COR-L47 (cell line): ENCODE data around the gene GBX2.

Experiments
- DNase-seq: peaks from one replicate; lab custom pipeline; 2025; lab: John Stamatoyannopoulos, UW

GBX2 gene

GRCh38 chr2:236180831-236181453, 12.8 kb upstream of the GBX2 start:
- DNase-seq = no peak

GRCh38 chr2:236180076-236180816, 12.1 kb upstream of the GBX2 start:
- DNase-seq = no peak

GRCh38 chr2:236179236-236180075, 11.3 kb upstream of the GBX2 start:
- DNase-seq = no peak

GRCh38 chr2:236178890-236179235, 10.7 kb upstream of the GBX2 start:
- DNase-seq = no peak

GRCh38 chr2:236177967-236178889, 10.0 kb upstream of the GBX2 start:
- no peak for DNase-seq

- no peak for DNase-seq
Measured at GRCh38 chr2:236177604-236177966, 9.4 kb upstream of the GBX2 start.

- no peak for DNase-seq
Measured at GRCh38 chr2:236176951-236177350, 8.8 kb upstream of the GBX2 start.

DNA sequence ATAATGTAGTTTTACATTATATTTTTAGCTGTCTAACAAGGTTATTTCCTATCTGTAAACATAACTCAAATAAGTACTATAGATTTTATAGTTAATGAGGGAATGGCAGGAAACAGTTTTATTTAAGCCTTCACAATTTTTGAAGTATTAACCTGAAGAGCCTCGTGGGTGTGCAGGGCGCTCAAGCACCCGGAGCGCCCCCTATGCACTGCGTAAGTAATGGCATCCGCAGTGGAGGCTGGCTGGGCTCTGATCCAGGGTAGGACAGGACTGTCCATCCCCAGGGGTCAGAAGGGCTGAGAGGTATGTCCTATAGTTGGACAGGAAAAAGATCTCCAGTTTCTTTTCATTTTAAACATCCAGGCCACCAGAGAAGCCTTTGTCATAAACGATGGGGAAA, 8.2 kb upstream of the GBX2 start:
- no peak for DNase-seq

DNA sequence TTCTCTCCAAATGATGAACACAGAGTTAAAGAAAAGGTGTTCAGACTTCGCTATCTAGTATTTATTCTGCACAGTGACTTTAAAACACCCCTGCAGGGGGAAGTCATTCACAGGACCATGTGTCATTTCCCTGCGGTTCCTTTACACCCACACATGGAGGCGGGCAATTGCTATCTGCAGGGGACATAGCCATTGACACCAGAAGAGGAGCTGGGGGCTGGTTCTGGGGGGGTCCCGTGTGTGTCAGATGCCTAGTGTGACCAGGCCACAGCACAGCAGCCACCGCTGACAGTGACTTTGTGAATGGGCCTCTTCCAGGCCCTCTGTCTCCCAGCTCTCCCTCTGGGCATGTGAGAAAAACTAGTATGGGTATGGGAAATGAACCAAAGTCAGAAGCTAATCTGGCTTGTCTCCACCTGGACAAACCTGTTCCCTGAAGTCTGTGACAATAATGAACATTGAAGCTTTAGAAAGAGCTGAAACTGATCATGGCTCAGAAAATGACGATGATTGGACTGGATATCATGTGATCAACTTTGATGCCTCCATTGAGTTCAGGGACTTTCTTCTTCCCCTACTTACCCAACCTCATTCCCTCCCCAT, 7.5 kb upstream of the GBX2 start:
- no peak for DNase-seq

DNA sequence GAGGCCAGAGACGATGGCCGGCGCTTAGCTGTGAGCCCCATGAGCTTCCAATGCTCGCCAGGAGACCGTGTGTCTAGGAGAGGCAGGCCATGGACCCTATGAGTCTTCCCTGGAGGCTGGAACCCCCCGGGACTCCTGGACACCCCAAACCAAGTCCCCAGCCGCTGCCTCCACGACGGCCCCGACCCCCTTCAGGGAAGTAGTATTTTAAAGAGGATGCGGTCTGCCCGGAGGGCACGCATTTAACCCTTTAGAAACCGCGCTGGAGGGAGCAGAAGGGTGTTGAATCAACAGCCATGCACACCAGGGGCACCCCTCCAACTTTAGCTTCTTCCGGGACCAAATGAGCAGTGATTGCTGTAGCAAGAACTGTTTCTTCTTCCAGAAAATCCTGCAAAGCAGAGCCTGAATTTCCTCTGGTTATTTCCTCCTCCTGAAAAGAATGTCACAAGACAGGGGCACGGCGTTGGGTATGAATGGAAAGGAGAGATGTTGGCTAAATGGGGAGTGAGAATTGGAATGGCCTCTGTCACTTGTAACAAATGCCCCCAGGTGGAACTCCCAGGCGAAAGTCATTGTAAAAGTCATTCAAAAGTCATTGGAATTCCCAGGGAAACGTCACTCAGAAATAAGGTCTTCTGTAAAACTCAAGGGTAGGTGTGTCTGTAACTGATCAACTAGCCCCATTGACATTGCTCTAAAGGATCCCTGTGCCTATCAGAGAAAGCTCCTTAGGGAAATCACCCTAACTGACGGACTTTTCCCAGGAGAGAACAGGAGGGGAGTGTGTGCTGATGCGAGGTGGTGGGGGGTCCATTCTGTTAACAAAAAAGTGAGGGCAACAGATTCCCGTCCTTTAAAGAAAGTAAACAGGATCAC, 5.8 kb upstream of the GBX2 start:
- no peak for DNase-seq

GRCh38 chr2:236173036-236173728, 5.0 kb upstream of the GBX2 start:
- no peak for DNase-seq

- DNase-seq = no peak
Measured at GRCh38 chr2:236172255-236173035, 4.3 kb upstream of the GBX2 start.

DNA sequence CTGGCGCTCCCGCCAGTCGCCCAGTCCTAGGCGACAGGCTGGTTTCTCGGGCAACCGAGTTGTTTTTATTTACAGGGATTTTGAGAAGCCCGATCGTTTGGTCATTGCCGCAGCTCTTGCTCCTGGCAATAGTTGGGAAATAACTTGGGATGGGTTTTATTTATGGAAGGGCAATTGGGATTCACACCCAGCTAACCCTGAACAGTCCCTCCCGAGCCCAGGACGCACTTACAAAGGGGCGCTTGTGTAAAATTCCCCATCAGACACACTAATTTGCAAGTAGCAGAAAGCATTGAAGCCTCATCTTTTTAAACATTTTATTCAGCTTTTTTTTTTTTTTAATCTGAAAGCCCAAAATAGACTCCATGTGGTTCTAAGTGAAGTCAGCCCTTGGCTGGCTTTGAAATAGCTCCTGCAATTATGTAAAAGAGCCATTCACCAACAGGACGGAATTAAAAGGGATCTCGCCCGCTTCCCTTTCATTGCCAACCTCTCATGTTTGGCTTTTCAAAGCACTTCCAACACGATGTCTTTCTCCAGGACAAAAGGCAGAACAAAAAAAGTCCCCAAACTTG, 3.6 kb upstream of the GBX2 start:
- no peak for DNase-seq

- DNase-seq = no peak
Measured at GRCh38 chr2:236171181-236171679, 3.0 kb upstream of the GBX2 start.

- no peak for DNase-seq
Measured at GRCh38 chr2:236170590-236171165, 2.5 kb upstream of the GBX2 start.

- DNase-seq = no peak
Measured at GRCh38 chr2:236169741-236170589, 1.8 kb upstream of the GBX2 start.

DNA sequence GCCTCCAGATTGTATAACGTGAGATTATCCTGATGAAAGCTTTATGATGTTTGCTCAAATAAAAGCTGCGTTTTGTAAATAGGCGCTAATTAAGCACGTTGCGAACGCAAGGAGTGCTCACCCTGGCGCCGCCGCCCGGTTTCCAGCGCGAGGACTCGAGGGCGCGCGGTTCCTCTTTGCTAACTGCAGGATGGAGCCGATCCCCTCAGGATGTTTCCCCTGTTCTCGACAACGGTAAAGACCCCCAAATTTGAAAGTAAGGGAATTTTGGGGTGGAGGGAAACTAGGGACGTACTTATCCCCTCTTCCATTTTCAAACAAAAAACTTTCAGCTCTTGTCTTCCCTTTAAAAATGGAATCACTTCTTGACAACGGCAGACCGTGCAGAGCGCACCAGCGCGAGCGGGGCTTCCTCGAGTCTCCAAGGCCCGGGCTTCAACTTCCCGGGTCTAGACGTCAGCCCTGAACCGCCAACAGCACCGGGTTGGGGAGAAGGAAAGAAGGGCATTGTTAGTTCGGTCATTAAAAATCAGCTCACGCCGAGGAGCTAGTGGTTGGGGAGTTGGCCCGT, 1.1 kb upstream of the GBX2 start:
- DNase-seq = no peak
